WTC11 (cell line): ENCODE data around the gene DDX25.

Source experiments
- CBFB ChIP-seq: sonication (generic); formaldehyde crosslinking; IDR thresholded peaks from 2 replicates; pipeline ENCODE4 v1.8.1; 2022; ENCODE audit warnings: mild to moderate bottlenecking, low read depth, missing genetic modification reagents
- CREB1 ChIP-seq: sonication (generic); formaldehyde crosslinking; IDR thresholded peaks from 2 replicates; pipeline ENCODE4 v1.8.0; 2023; ENCODE audit warnings: mild to moderate bottlenecking, missing genetic modification reagents
- NFATC4 ChIP-seq: fragments of 250-450 bp; sonication (Bioruptor Pico); IDR thresholded peaks from 2 replicates; pipeline ENCODE4 v1.9.0; 2021; ENCODE audit warnings: mild to moderate bottlenecking
- SMAD3 ChIP-seq: sonication (generic); formaldehyde crosslinking; IDR thresholded peaks from 2 replicates; pipeline ENCODE4 v1.8.0; 2022; ENCODE audit warnings: missing genetic modification reagents, mild to moderate bottlenecking, borderline replicate concordance
- ZNF138 ChIP-seq: sonication (generic); formaldehyde crosslinking; conservative IDR thresholded peaks from 2 replicates; pipeline ENCODE4 v1.8.1; 2022; ENCODE audit warnings: mild to moderate bottlenecking, moderate library complexity, missing genetic modification reagents
- TF ChIP-seq, protein P1 (sequence below): fragments of 250-450 bp; sonication (Bioruptor Pico); IDR thresholded peaks from 2 replicates; pipeline ENCODE4 v1.9.0; 2021; ENCODE audit warnings: moderate library complexity, mild to moderate bottlenecking, inconsistent platforms, borderline replicate concordance
- TF ChIP-seq, protein P2 (sequence below): fragments of 200-600 bp; IDR thresholded peaks from 2 replicates; pipeline ENCODE4 v1.8.0; 2022; ENCODE audit warnings: antibody characterized with exemption
- TF ChIP-seq, protein P3 (sequence below): sonication (generic); formaldehyde crosslinking; IDR thresholded peaks from 2 replicates; pipeline ENCODE4 v1.8.0; 2022; ENCODE audit warnings: mild to moderate bottlenecking, missing genetic modification reagents
- TF ChIP-seq, protein P4 (sequence below): sonication (generic); formaldehyde crosslinking; conservative IDR thresholded peaks from 2 replicates; pipeline ENCODE4 v1.8.1; 2022; ENCODE audit warnings: mild to moderate bottlenecking, missing genetic modification reagents
- TF ChIP-seq, protein P5 (sequence below): sonication (generic); formaldehyde crosslinking; conservative IDR thresholded peaks from 2 replicates; pipeline ENCODE4 v1.8.1; 2023; ENCODE audit warnings: mild to moderate bottlenecking, low read depth, missing genetic modification reagents, moderate library complexity

DNA sequence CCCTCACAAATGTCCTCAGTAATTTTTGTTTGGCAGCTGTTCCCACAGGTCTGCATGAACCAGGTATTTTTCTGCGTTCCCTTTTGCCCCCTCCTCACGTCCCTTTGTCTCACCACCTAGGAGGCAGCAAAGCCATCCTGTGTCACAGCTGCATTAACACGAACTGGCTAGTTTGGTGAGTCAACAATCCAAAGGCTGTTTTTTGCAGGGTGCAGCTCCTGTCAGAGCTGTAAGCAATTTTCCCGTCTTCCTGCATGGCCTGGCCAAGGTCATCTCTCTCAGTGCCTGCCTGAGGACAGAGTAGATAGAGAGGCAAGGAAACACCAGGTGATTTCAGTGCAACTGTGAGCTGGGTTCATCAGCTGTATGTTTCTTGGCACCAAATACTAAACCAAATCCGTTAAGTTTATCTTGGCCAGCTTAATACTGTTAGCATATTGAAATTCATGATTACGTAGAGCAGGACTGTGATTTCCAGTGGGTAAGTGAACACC, 21.0 kb downstream of the DDX25 start:
- TF ChIP-seq, protein P1, sequence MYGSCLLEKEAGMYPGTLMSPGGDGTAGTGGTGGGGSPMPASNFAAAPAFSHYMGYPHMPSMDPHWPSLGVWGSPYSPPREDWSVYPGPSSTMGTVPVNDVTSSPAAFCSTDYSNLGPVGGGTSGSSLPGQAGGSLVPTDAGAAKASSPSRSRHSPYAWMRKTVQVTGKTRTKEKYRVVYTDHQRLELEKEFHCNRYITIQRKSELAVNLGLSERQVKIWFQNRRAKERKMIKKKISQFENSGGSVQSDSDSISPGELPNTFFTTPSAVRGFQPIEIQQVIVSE, result no peak
- TF ChIP-seq, protein P2, sequence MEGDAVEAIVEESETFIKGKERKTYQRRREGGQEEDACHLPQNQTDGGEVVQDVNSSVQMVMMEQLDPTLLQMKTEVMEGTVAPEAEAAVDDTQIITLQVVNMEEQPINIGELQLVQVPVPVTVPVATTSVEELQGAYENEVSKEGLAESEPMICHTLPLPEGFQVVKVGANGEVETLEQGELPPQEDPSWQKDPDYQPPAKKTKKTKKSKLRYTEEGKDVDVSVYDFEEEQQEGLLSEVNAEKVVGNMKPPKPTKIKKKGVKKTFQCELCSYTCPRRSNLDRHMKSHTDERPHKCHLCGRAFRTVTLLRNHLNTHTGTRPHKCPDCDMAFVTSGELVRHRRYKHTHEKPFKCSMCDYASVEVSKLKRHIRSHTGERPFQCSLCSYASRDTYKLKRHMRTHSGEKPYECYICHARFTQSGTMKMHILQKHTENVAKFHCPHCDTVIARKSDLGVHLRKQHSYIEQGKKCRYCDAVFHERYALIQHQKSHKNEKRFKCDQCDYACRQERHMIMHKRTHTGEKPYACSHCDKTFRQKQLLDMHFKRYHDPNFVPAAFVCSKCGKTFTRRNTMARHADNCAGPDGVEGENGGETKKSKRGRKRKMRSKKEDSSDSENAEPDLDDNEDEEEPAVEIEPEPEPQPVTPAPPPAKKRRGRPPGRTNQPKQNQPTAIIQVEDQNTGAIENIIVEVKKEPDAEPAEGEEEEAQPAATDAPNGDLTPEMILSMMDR, result no peak
- TF ChIP-seq, protein P3, sequence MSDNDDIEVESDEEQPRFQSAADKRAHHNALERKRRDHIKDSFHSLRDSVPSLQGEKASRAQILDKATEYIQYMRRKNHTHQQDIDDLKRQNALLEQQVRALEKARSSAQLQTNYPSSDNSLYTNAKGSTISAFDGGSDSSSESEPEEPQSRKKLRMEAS (CRISPR knock-in tag), result no peak
- TF ChIP-seq, protein P4, sequence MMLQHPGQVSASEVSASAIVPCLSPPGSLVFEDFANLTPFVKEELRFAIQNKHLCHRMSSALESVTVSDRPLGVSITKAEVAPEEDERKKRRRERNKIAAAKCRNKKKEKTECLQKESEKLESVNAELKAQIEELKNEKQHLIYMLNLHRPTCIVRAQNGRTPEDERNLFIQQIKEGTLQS (CRISPR knock-in tag), result no peak
- TF ChIP-seq CREB1 (no peak), NFATC4 (CRISPR knock-in tag) (no peak), ZNF138 (CRISPR knock-in tag) (no peak), CBFB (CRISPR knock-in tag) (no peak), SMAD3 (CRISPR knock-in tag) (no peak)
- TF ChIP-seq, protein P5, sequence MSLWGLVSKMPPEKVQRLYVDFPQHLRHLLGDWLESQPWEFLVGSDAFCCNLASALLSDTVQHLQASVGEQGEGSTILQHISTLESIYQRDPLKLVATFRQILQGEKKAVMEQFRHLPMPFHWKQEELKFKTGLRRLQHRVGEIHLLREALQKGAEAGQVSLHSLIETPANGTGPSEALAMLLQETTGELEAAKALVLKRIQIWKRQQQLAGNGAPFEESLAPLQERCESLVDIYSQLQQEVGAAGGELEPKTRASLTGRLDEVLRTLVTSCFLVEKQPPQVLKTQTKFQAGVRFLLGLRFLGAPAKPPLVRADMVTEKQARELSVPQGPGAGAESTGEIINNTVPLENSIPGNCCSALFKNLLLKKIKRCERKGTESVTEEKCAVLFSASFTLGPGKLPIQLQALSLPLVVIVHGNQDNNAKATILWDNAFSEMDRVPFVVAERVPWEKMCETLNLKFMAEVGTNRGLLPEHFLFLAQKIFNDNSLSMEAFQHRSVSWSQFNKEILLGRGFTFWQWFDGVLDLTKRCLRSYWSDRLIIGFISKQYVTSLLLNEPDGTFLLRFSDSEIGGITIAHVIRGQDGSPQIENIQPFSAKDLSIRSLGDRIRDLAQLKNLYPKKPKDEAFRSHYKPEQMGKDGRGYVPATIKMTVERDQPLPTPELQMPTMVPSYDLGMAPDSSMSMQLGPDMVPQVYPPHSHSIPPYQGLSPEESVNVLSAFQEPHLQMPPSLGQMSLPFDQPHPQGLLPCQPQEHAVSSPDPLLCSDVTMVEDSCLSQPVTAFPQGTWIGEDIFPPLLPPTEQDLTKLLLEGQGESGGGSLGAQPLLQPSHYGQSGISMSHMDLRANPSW (CRISPR knock-in tag), result no peak
